LNCaP clone FGC (cell line): ENCODE results near the gene ADGRA1.
"Not testable (repeated sequence)": the region's sequence is repeated elsewhere in the genome, so short reads cannot be mapped to it uniquely, and the experiment has no call there.

ENCODE experiments used
- DNase-seq: peaks from one replicate; pipeline ENCODE4 v3.0.0-alpha.2; 2011; ENCODE audit warnings: low read depth
- H3K4me3 ChIP-seq: 2 replicates; pipeline ENCODE4 v1.5.1; 2011; ENCODE audit warnings: mild to moderate bottlenecking, low read depth, low read length, control low read depth
- TF ChIP-seq, protein P1 (sequence below): IDR thresholded peaks from 2 replicates; pipeline ENCODE4 v1.5.1; 2012; ENCODE audit warnings: mild to moderate bottlenecking; ENCODE audit not compliant: control insufficient read depth, insufficient read depth; ENCODE audit errors: extremely low read depth

ADGRA1 gene

GRCh38 chr10:133143546-133143945 is 55.8 kb downstream of the ADGRA1 start:
- no peak overlapping the region for H3K4me3 ChIP-seq
- no peak for DNase-seq
- TF ChIP-seq, protein P1, sequence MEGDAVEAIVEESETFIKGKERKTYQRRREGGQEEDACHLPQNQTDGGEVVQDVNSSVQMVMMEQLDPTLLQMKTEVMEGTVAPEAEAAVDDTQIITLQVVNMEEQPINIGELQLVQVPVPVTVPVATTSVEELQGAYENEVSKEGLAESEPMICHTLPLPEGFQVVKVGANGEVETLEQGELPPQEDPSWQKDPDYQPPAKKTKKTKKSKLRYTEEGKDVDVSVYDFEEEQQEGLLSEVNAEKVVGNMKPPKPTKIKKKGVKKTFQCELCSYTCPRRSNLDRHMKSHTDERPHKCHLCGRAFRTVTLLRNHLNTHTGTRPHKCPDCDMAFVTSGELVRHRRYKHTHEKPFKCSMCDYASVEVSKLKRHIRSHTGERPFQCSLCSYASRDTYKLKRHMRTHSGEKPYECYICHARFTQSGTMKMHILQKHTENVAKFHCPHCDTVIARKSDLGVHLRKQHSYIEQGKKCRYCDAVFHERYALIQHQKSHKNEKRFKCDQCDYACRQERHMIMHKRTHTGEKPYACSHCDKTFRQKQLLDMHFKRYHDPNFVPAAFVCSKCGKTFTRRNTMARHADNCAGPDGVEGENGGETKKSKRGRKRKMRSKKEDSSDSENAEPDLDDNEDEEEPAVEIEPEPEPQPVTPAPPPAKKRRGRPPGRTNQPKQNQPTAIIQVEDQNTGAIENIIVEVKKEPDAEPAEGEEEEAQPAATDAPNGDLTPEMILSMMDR, result no peak

DNA sequence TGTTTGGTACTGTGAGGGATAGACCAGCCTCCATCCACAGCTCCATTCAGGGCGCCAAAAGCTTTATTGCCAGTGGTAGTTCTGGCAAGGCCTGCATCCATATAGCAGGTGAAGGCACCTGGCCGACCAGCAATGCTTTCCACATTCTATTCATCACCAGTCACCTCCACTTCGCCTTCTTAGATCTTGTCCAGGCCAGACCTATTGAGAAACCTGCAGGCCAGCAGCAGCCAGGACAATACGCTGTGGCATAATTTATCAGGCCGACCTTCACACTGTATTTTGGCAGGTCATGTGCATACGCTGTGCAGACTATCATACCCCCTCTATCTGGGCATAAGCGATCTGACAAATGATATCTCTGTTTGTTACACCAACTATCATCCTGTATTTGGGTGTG is 57.0 kb downstream of the ADGRA1 start:
- no peak for DNase-seq
- TF ChIP-seq, protein P1, result no peak
- H3K4me3 ChIP-seq, result no peak overlapping the region

- DNase-seq, result no peak
- TF ChIP-seq, protein P1, result no peak
- H3K4me3 ChIP-seq, result no peak overlapping the region
Observed at GRCh38 chr10:133150226-133150625, 62.5 kb downstream of the ADGRA1 start.

DNA sequence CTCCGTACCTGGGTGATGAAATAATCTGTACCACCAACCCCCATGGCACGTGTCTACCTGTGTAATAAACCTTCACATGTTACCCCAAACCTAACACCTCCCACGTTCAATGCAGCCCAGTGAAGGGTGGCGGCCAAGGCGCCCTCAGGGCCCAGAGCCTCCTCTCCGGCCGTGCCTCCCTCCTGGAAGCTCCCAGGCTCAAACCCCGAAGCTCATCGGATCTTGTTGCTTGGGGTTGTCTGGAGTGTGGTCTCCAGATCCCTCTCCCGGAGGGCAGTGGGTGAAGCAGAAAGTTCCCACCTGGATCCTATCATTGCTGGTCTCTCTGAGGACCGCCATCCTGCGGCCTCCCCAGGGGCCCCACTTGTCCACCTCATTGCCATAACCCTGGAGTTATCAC is 62.9 kb downstream of the ADGRA1 start:
- TF ChIP-seq, protein P1, result no peak
- H3K4me3 ChIP-seq, result no peak overlapping the region
- no peak for DNase-seq

GRCh38 chr10:133151071-133151470 is 63.3 kb downstream of the ADGRA1 start:
- not testable (repeated sequence) for H3K4me3 ChIP-seq, DNase-seq

DNA sequence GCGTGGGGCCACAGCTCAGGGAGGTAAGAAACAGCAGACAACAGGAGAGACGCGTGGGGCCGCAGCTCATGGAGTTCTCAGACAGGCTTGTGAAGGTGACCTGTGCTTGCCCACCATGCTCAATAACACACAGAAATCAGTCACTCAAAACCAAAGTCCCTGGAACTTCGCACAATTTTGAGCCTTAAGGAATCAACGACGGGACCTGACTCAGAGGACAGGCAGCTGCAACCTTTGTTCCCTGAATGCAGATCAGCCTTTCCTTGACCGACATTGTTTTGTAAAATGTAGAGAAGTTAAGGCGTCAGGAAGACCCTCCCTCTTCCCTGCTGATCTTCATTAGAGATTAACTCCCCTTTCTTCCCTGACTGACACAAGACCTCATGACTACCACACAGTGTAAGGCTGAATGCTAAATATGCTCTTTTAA is 63.8 kb downstream of the ADGRA1 start:
- H3K4me3 ChIP-seq, result no peak overlapping the region
- TF ChIP-seq, protein P1, result no peak
- DNase-seq, result no peak

DNA sequence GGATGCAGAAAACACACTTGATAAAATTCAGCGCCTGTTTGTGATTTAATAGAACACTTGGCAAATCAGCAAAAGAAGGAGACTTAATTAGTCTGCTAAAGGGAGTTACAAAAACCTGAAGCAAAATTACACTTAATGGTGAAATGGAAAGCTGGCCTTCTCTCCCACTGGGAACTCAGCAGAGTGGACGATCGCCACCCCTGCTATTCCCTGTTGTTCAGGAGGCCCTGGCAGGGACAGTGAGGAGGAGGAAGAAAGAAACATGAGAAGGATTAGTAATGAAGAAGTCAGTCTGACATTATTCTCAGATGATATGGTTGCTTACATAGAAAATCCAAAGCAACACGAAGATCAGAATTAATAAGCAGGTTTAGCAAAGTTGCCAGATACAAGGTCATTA is 66.7 kb downstream of the ADGRA1 start:
- H3K4me3 ChIP-seq, result no peak overlapping the region
- DNase-seq, result no peak
- TF ChIP-seq, protein P1, result no peak
